Activated T-helper 2 cell treated with anti-CD3 and anti-CD28 coated beads, Interferon-gamma antibody, Interleukin-2, Interleukin-4, amounts not matched to agents 10 μg/mL and 5 μg/mL and 100 μg/mL, durations not matched to agents 14 hours and 24 hours and 36 hours (primary cell): ENCODE measurements around the gene DCTN5. TPM values are rescaled to one million over a fixed set of nuclear protein-coding genes. Genes with fewer than 3 reads are reported as not detected.
"Not testable (repeated sequence)": the region's sequence is repeated elsewhere in the genome, so short reads cannot be mapped to it uniquely, and the experiment has no call there.

Experiments
- DNase-seq: peaks from one replicate; pipeline ENCODE4 v3.0.0; 2021; ENCODE audit warnings: low spot score
- H3K27ac Mint-ChIP-seq: one replicate; pipeline ENCODE4 v1.8.0; 2021; ENCODE audit warnings: mixed read lengths
- H3K27me3 Mint-ChIP-seq: one replicate; pipeline ENCODE4 v1.8.0; 2021; ENCODE audit warnings: low read depth, mixed read lengths
- H3K36me3 Mint-ChIP-seq: one replicate; pipeline ENCODE4 v1.8.0; 2021; ENCODE audit warnings: low read depth, mixed read lengths
- H3K4me1 Mint-ChIP-seq: one replicate; pipeline ENCODE4 v1.8.0; 2021; ENCODE audit warnings: low read depth, mixed read lengths
- H3K4me3 Mint-ChIP-seq: one replicate; pipeline ENCODE4 v1.8.0; 2021; ENCODE audit warnings: low read depth, mild to moderate bottlenecking, moderate library complexity, mixed read lengths
- H3K9me3 Mint-ChIP-seq: one replicate; pipeline ENCODE4 v1.8.0; 2021; ENCODE audit warnings: mixed read lengths
- intact Hi-C: fragments of 100-400 bp; cut with micrococcal nuclease; formaldehyde crosslinking; loops from one replicate; pipeline ENCODE4 v1.15.1; 2023
- total RNA-seq: library from RNA; stranded (reverse); gene quantifications from 2 replicates; pipeline ENCODE4 v1.2.3, GENCODE V29; 2022

The DCTN5 gene
- total RNA-seq, 1 donor from 2014 or later = 88.4 TPM

DNA sequence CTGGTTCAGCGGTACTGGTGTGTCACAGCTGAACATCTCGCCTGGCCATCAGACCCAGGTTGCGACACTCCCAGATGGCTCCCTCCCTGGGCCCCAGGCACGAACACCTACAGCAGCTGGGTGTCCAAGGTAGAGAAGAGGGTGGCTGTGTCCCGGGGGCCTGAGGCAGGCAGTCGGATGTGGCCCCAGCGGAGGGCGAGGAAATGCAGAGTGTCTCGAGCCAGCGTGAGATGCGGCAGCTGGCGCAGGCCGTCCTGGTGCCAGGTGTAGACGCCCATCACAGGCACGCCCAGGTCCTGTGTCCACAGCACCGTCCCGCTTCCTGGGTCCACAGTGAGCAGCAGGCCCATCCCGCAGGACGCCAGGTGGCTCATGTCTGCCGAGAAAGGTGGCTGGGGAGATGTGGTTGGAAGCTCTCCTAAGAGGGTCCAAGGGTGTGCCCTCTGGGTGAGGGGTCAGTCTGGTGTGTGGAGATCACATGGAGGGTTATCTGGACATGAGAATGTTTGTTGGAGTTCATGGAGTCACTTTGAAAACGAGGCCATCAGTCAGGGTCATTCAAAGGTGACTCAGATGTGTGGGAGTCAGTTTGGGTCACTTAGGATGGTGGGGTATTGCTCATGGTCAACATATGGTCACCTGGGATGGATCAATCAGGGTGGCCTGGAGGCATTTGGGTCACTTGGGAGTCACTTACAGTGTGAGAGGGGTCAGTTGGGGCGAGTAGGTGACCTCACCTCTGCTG lies 63.7 kb downstream of the DCTN5 start:
- no peak overlapping the region for H3K27ac Mint-ChIP-seq
- intact Hi-C loops = no loop called here
- no peaks in the 10 kb centered on the region for H3K4me1 Mint-ChIP-seq
- no peaks in the 10 kb centered on the region for H3K36me3 Mint-ChIP-seq
- no peak for DNase-seq
- H3K9me3 Mint-ChIP-seq = peaks cover 17% of the 10 kb centered on the region
- H3K4me3 Mint-ChIP-seq = no peak overlapping the region
- peaks cover 2% of the 10 kb centered on the region for H3K27me3 Mint-ChIP-seq

DNA sequence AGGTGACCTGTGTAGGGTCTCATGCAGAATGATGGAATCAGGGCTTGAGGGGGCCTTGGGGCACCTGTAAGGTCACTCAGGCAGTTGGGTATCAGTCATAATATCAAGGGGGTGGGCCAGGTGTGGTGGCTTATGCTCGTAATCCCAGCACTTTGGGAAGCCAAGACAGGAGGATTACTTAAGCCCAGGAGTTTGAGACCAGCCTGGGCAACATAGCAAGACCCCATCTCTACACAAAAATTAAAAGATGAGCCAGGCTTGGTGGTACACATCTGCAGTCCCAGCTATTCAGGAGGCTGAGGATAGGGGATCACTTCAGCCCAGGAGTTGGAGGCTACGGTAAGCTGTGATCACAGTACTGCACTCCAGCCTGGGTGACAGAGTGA lies 64.2 kb downstream of the DCTN5 start:
- no peaks in the 10 kb centered on the region for H3K36me3 Mint-ChIP-seq

DNA sequence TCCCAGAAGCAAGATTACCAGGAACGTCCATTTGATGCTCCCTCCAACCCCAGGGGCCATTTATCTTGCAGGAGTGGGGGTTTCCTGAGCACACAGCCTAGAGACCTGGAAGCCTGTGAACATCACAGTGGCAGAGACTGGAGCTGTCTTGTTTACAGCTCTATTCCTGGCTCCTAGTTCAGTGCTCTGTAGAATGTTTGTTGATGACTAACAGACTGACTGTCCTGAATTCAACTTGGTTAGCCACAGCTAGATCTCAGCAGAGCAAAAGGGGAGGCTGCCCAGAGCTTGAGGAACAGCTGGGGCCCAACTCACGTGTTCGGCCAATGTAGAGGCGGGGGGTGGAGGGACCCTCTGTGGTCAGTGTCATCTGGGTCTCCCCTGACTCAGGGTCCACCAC lies 65.2 kb downstream of the DCTN5 start:
- H3K9me3 Mint-ChIP-seq = peaks cover 23% of the 10 kb centered on the region
- H3K27me3 Mint-ChIP-seq = peaks cover 6% of the 10 kb centered on the region
- H3K4me1 Mint-ChIP-seq = no peaks in the 10 kb centered on the region
- H3K36me3 Mint-ChIP-seq = no peaks in the 10 kb centered on the region
- no peak overlapping the region for H3K4me3 Mint-ChIP-seq
- no peak overlapping the region for H3K27ac Mint-ChIP-seq
- intact Hi-C loops = no loop called here
- DNase-seq = no peak

More for the DNA sequence above, 64.2 kb downstream of the DCTN5 start:
- Mint-ChIP-seq H3K27ac (no peak overlapping the region), H3K27me3 (peaks cover 2% of the 10 kb centered on the region), H3K9me3 (peaks cover 23% of the 10 kb centered on the region), H3K4me1 (no peaks in the 10 kb centered on the region), H3K4me3 (no peak overlapping the region)
- intact Hi-C loops = no loop called here
- no peak for DNase-seq

DNA sequence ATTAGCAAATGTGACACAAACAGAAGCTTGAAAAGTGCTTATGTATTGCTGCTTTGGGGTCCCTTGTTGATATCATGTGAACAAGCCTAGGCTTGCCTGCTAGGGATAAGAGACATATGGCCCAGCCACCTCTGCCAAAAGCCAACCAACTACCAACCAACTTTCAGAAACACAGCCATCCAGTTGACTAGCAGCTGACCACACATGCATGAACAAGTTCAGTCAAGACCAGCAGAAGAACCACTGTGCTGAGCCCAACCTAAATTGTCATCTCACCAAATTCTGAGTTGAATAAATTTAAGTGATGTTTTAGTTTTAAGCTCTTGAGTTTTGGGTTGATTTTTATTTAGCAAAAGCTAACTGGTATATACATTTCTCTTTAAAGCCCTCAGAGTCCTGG lies 68.3 kb downstream of the DCTN5 start:
- H3K27me3 Mint-ChIP-seq = peaks cover 17% of the 10 kb centered on the region
- DNase-seq = no peak
- H3K36me3 Mint-ChIP-seq = no peaks in the 10 kb centered on the region
- H3K4me3 Mint-ChIP-seq = no peak overlapping the region
- H3K27ac Mint-ChIP-seq = no peak overlapping the region
- no peaks in the 10 kb centered on the region for H3K4me1 Mint-ChIP-seq
- intact Hi-C loops = no loop called here
- H3K9me3 Mint-ChIP-seq = peaks cover 10% of the 10 kb centered on the region

GRCh38 chr16:23710008-23710407 lies 68.7 kb downstream of the DCTN5 start:
- Mint-ChIP-seq H3K4me3 (no peak overlapping the region), H3K27me3 (peaks cover 21% of the 10 kb centered on the region), H3K36me3 (no peaks in the 10 kb centered on the region), H3K4me1 (no peaks in the 10 kb centered on the region), H3K27ac (no peak overlapping the region), H3K9me3 (peaks cover 10% of the 10 kb centered on the region)
- no peak for DNase-seq
- intact Hi-C loops = no loop called here

DNA sequence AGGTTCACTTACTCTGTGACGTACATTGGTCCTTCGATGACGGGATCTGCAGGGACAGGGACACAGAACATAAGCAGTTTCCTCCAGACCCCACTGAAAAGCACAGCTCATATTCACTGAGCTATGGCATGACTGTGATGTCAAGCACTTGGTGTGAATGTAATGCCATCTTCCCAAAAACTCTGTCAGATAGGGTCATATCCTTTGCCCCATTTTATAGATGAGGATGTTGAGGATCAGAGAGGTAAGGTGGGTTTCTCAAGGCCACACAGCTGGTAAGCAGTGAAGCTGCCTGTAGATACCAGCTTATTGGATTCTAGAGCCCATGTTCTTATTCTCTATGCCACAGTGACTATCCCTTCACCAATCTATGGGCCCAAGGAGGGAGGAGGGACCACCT lies 69.2 kb downstream of the DCTN5 start:
- intact Hi-C loops = no loop called here
- Mint-ChIP-seq H3K36me3 (no peaks in the 10 kb centered on the region), H3K4me3 (no peak overlapping the region), H3K27me3 (peaks cover 21% of the 10 kb centered on the region), H3K9me3 (peaks cover 10% of the 10 kb centered on the region), H3K27ac (no peak overlapping the region), H3K4me1 (no peaks in the 10 kb centered on the region)
- no peak for DNase-seq

DNA sequence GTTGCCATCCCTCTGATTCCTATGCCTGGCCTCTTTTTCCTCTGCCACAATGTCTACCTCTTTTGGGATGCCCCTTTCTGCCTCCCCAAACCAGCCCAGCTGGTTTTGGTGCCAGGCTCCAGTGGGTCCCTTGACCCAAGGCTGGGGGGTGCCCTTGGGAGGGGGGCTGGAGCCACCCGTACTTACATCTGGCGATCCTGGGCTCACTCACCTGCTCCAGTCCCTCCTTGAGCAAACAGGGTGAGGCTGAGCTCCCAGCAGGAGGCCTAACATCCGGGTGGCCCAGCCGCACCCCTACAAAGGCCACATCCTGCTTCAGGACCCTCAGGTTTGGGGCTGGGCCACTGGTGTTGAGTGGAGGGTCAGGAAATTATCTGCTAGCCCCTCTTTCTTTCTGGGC lies 70.5 kb downstream of the DCTN5 start:
- intact Hi-C loops = no loop called here
- Mint-ChIP-seq H3K27me3 (peaks cover 27% of the 10 kb centered on the region), H3K4me1 (no peaks in the 10 kb centered on the region), H3K9me3 (peaks cover 10% of the 10 kb centered on the region), H3K36me3 (no peaks in the 10 kb centered on the region), H3K4me3 (no peak overlapping the region), H3K27ac (no peak overlapping the region)
- no peak for DNase-seq

- Mint-ChIP-seq H3K9me3 (peaks cover 10% of the 10 kb centered on the region), H3K4me1 (no peaks in the 10 kb centered on the region), H3K36me3 (no peaks in the 10 kb centered on the region), H3K27me3 (peaks cover 32% of the 10 kb centered on the region), H3K27ac (no peak within 1 kb of the TSS), H3K4me3 (no peak within 1 kb of the TSS)
- DNase-seq = no peak
- intact Hi-C loops = no loop called here
Observed at GRCh38 chr16:23712976-23713375, 71.7 kb downstream of the DCTN5 start, which contains the start of gene ERN2. ERN2 (minus strand) TSS chr16:23713222; CDS start chr16:23713187, 35 bp downstream.

- no peak overlapping the region for H3K27ac Mint-ChIP-seq
- no peak for DNase-seq
- intact Hi-C loops = no loop called here
- no peaks in the 10 kb centered on the region for H3K9me3 Mint-ChIP-seq
- peaks cover 37% of the 10 kb centered on the region for H3K27me3 Mint-ChIP-seq
- no peaks in the 10 kb centered on the region for H3K36me3 Mint-ChIP-seq
- H3K4me3 Mint-ChIP-seq = no peak overlapping the region
- H3K4me1 Mint-ChIP-seq = no peaks in the 10 kb centered on the region
Observed at GRCh38 chr16:23716484-23716883, 75.2 kb downstream of the DCTN5 start.

DNA sequence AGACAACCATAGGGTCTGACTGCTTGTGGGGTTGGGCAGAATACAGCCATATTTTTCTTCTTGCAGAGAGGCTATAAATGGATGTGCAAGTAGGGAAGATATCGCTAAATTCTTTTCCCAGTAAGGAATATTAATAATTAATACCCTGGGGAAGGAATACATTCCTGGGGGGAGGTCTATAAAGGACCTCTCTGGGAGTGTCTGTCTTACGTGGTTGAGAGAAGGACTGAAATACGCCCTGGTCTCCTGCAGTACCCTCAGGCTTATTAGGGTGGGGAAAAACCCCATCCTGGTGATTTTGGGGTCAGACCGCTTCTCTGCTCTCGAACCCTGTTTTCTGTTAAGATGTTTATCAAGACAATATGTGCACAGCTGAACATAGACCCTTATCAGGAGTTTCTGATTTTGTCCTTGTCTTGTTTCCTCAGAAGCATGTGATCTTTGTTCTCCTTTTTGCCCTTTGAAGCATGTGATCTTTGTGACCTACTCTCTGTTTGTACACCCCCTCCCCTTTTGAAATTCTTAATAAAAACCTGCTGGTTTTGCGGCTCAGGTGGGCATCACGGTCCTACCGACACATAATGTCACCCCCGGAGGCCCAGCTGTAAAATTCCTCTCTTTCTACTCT lies 81.5 kb downstream of the DCTN5 start:
- H3K4me3 Mint-ChIP-seq, intact Hi-C loops, H3K36me3 Mint-ChIP-seq, H3K4me1 Mint-ChIP-seq, DNase-seq, H3K27ac Mint-ChIP-seq, H3K9me3 Mint-ChIP-seq: not testable (repeated sequence)
- H3K27me3 Mint-ChIP-seq = peaks cover 17% of the 10 kb centered on the region

GRCh38 chr16:23724096-23724784 lies 83.0 kb downstream of the DCTN5 start:
- no peak overlapping the region for H3K4me3 Mint-ChIP-seq
- peaks cover 4% of the 10 kb centered on the region for H3K4me1 Mint-ChIP-seq
- H3K9me3 Mint-ChIP-seq = peaks cover 7% of the 10 kb centered on the region
- DNase-seq = no peak
- intact Hi-C loops = no loop called here
- peaks cover 12% of the 10 kb centered on the region for H3K27me3 Mint-ChIP-seq
- H3K27ac Mint-ChIP-seq = no peak overlapping the region
- no peaks in the 10 kb centered on the region for H3K36me3 Mint-ChIP-seq

DNA sequence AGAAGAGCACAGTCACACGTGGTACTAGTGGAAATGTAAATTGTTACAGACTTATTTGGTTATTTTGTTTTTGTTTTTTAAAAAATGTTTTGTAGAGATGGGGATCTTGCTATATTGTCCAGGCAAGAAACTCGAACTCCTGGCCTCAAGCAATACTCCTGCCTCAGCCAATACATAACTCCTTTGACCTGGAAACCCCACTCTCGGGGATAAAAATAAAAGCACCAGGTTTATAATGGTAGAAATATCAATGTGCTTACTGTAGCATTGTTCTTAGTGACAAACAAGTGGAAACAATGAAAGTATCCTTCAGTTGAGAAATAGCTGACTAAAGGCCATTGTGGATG lies 83.5 kb downstream of the DCTN5 start:
- H3K27ac Mint-ChIP-seq = no peak overlapping the region
- H3K36me3 Mint-ChIP-seq = no peaks in the 10 kb centered on the region
- no peak for DNase-seq
- peaks cover 7% of the 10 kb centered on the region for H3K9me3 Mint-ChIP-seq
- intact Hi-C loops = no loop called here
- H3K27me3 Mint-ChIP-seq = peaks cover 16% of the 10 kb centered on the region
- no peak overlapping the region for H3K4me3 Mint-ChIP-seq
- H3K4me1 Mint-ChIP-seq = peaks cover 4% of the 10 kb centered on the region

DNA sequence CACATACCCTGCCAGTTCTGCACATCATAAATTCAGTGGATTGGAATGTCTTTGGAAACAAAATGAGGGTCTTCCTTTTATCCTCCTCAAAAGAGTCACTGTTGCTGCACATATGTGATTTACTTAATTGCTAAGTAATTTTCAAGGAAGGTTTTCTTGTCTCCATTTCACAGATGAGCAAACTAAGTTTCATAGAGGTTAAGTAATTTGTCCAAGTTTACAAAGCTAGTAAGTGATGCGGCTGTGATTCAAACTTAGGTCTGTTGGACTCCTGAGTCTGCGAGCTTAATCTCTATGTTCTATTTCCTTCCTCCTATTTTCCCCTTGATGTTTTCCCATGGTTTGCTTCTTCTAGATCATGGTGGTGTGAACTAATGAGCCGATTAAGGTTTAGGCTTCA lies 85.4 kb downstream of the DCTN5 start:
- Mint-ChIP-seq H3K27me3 (peaks cover 10% of the 10 kb centered on the region), H3K9me3 (peaks cover 7% of the 10 kb centered on the region), H3K27ac (no peak overlapping the region), H3K4me3 (no peak overlapping the region), H3K36me3 (no peaks in the 10 kb centered on the region), H3K4me1 (peaks cover 4% of the 10 kb centered on the region)
- no peak for DNase-seq
- intact Hi-C loops = no loop called here
